Kidney (tissue), 14 donors: Measurements from ENCODE around the gene MLH3. TPM values are rescaled to one million over a fixed set of nuclear protein-coding genes. Genes with fewer than 3 reads are reported as not detected.

ENCODE experiments used
- DNase-seq, 5 donors: peaks; one replicate each; pipeline ENCODE4 v3.0.0-alpha.2; 2013 to 2020
- FAIRE-seq: peaks from 2 replicates; lab custom pipeline; 2012; peaks lifted over from hg19 to GRCh38; lab: Jason Lieb, UNC
- H3K27ac ChIP-seq, 2 donors: one replicate each; pipeline ENCODE4 v1.7.0; 2013; ENCODE audit warnings: low read depth in 2 of 2, low read length in 2 of 2, inconsistent platforms in 1 of 2
- H3K27me3 ChIP-seq: one replicate; pipeline ENCODE4 v1.7.1; 2013; ENCODE audit warnings: low read length, inconsistent platforms; ENCODE audit not compliant: control insufficient read depth, insufficient read depth
- H3K36me3 ChIP-seq, 3 donors: one replicate each; pipeline versions ENCODE4 v1.7.0 to v1.7.1; 2013; ENCODE audit warnings: low read length in 3 of 3, control low read depth in 1 of 3, inconsistent platforms in 1 of 3; ENCODE audit not compliant: insufficient read depth in 3 of 3, control insufficient read depth in 2 of 3
- H3K4me1 ChIP-seq, 3 donors: one replicate each; pipeline versions ENCODE4 v1.7.0 to v1.7.1; 2013; ENCODE audit warnings: low read length in 3 of 3, inconsistent platforms in 1 of 3, low read depth in 1 of 3; ENCODE audit not compliant: control insufficient read depth in 2 of 3, insufficient read depth in 2 of 3
- H3K4me3 ChIP-seq, 3 donors: one replicate each; pipeline versions ENCODE4 v1.7.0 to v1.8.1; 2013; ENCODE audit warnings: low read length in 3 of 3, control low read depth in 1 of 3, inconsistent platforms in 1 of 3
- H3K9ac ChIP-seq, 3 donors: one replicate each; pipeline versions ENCODE4 v1.7.0 to v1.7.1; 2013; ENCODE audit warnings: low read length in 3 of 3, control low read depth in 1 of 3, inconsistent platforms in 1 of 3
- H3K9me3 ChIP-seq, 3 donors: one replicate each; pipeline versions ENCODE4 v1.7.0 to v1.7.1; 2013; ENCODE audit warnings: low read length in 3 of 3, control low read depth in 1 of 3, inconsistent platforms in 1 of 3; ENCODE audit not compliant: control insufficient read depth in 2 of 3, insufficient read depth in 1 of 3
- CTCF ChIP-seq: IDR thresholded peaks from 3 replicates; pipeline ENCODE4 v1.5.1; 2012; ENCODE audit warnings: mild to moderate bottlenecking, moderate library complexity, borderline replicate concordance; ENCODE audit not compliant: insufficient read depth; ENCODE audit errors: extremely low read depth
- intact Hi-C: fragments of 100-400 bp; cut with DNase I; formaldehyde crosslinking; loops from one replicate; pipeline ENCODE4 v1.11.1; 2022
- polyA plus RNA-seq: library from polyadenylated mRNA; stranded (reverse); fragments of 350-450 nt; fragmentation: Illumina TruSeq; extraction: RNeasy Lipid Tissue Mini Kit (QIAGEN cat#74804); gene quantifications from one replicate; pipeline ENCODE4 v1.2.3, GENCODE V29; 2014; ENCODE audit warnings: low read depth, low replicate concordance; ENCODE audit not compliant: insufficient read depth
- total RNA-seq: library from RNA; stranded (reverse); fragmentation: NEBNext Ultra II Directional; extraction: Animal tissue kit (Norgen Biotek cat#: 25700); gene quantifications from one replicate; pipeline ENCODE4 v1.2.1, GENCODE V29; 2021
- donor health status: control.
- donor health status: control.
- donor health status: control.
- donor health status: control.
- donor health status: control.
- donor health status: DM: yes; HTN: yes; CAD: no.
- donor health status: Normal renal cell carcinoma (clear cell type).

MLH3 gene
- total and polyA plus RNA-seq, 2 donors from 2014 or later = 21.7 to 31.2 TPM

GRCh38 chr14:74984236-74985027 lies 66.8 kb downstream of the MLH3 start:
- DNase-seq (peak in 2 of 5 donors; percentile 37 to 41), FAIRE-seq (no peak)
- Histone ChIP-seq H3K9ac (no peak overlapping the region), H3K36me3 (no peaks in the 10 kb centered on the region), H3K9me3 (no peaks in the 10 kb centered on the region), H3K27ac (no peak overlapping the region), H3K4me3 (no peak overlapping the region), H3K27me3 (no peaks in the 10 kb centered on the region), H3K4me1 (peaks cover 0 to 4% (median 0%) of the 10 kb centered on the region in 3 donors)
- TF ChIP-seq CTCF = no peak
- intact Hi-C loops = no loop called here

DNA sequence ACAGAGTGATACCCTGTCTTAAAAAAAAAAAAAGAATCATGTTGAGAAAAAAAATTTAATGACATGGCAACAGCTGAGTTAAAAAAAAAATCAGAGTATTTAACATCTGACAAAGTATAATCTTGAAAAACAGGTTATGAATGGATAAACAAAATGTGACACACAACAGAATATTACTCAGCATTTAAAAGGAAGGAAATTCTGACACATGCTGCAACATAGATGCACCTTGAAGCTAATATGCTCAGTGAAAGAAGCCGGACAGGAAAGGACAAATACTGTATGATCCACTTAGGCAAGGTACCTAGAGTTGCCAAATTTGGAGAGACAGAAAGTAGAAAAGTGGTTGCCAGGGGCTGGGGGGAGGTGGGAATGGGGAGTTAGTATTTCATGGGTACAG lies 67.9 kb downstream of the MLH3 start:
- no peak for DNase-seq
- Histone ChIP-seq H3K4me1 (peaks cover 0 to 4% (median 0%) of the 10 kb centered on the region in 3 donors), H3K36me3 (no peaks in the 10 kb centered on the region), H3K9me3 (no peaks in the 10 kb centered on the region), H3K27me3 (no peaks in the 10 kb centered on the region), H3K4me3 (no peak overlapping the region), H3K9ac (no peak overlapping the region), H3K27ac (no peak overlapping the region)
- no peak for FAIRE-seq
- intact Hi-C loops = no loop called here
- no peak for TF ChIP-seq CTCF

- DNase-seq = no peak
- no peak overlapping the region for H3K9ac ChIP-seq
- H3K27me3 ChIP-seq = no peaks in the 10 kb centered on the region
- peaks cover 0 to 4% (median 0%) of the 10 kb centered on the region in 3 donors for H3K4me1 ChIP-seq
- FAIRE-seq = no peak
- H3K27ac ChIP-seq = no peak overlapping the region
- no peak for TF ChIP-seq CTCF
- H3K9me3 ChIP-seq = no peaks in the 10 kb centered on the region
- H3K4me3 ChIP-seq = no peak overlapping the region
- intact Hi-C loops = no loop called here
- no peaks in the 10 kb centered on the region for H3K36me3 ChIP-seq
These were observed 68.6 kb downstream of the MLH3 start for GRCh38 chr14:74982661-74983060.
